ENCODE results near the gene BUD23.
"Not testable (repeated sequence)": the region's sequence is repeated elsewhere in the genome, so short reads cannot be mapped to it uniquely, and the experiment has no call there.

DNA sequence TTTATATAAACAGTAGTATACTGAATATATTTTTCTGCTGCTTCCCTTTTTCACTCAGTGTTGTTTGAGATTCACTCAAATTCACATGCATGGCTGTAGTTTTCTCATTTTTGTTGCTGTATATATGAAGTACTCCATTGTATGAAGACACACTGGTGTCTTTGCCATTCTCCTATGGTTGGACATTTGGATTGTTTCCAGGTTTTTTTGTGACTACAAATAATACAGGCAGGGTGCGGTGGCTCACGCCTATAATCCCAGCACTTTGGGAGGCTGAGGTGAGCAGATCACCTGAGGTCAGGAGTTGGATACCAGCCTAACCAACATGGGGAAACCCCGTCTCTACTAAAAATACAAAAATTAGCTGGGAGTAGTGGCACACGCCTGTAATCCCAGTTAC is 22.8 kb upstream of the BUD23 start:
- TF ChIP-seq POLR2A, TAF1, POLR2AphosphoS5, SPI1 (IDR thresholded peaks at IDR 0.05; ENCODE audit: low read depth, low read length): not testable (repeated sequence)
